Measurements from ENCODE around the gene CACNA2D1. TPM values are rescaled to one million over a fixed set of nuclear protein-coding genes. Genes with fewer than 3 reads are reported as not detected.

The CACNA2D1 gene
- total RNA-seq, 1 donor from 2014 or later, result 10.3 TPM

DNA sequence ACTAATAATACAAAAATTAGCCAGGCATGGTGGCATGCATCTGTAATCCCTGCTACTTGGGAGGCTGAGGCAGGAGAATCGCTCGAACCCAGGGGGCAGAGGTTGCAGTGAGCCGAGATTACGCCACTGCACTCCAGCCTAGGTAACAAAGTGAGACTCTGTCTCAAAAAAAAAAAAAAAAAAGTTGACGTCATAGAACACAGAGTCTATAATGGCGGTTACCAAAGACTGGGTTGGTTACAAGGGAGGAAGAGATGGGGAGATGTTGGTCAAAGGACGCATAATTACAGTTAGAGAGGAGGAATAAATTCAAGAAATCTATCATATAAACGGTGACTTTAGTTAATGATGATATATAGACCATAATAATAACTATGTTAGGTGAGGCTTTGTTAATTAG lies 364.1 kb downstream of the CACNA2D1 start:
- ATAC-seq (no peak), DNase-seq (no peak)
- Histone ChIP-seq H3K9me3 (no peaks in the 10 kb centered on the region), H3K36me3 (no peaks in the 10 kb centered on the region), H3K4me3 (no peak overlapping the region), H3K4me1 (no peaks in the 10 kb centered on the region), H3K27ac (no peak overlapping the region), H3K27me3 (no peaks in the 10 kb centered on the region)
- TF ChIP-seq, protein P1, sequence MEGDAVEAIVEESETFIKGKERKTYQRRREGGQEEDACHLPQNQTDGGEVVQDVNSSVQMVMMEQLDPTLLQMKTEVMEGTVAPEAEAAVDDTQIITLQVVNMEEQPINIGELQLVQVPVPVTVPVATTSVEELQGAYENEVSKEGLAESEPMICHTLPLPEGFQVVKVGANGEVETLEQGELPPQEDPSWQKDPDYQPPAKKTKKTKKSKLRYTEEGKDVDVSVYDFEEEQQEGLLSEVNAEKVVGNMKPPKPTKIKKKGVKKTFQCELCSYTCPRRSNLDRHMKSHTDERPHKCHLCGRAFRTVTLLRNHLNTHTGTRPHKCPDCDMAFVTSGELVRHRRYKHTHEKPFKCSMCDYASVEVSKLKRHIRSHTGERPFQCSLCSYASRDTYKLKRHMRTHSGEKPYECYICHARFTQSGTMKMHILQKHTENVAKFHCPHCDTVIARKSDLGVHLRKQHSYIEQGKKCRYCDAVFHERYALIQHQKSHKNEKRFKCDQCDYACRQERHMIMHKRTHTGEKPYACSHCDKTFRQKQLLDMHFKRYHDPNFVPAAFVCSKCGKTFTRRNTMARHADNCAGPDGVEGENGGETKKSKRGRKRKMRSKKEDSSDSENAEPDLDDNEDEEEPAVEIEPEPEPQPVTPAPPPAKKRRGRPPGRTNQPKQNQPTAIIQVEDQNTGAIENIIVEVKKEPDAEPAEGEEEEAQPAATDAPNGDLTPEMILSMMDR (IDR thresholded peaks at IDR 0.05), result no peak
- intact Hi-C loops (cut with DNase I), result no loop called here

DNA sequence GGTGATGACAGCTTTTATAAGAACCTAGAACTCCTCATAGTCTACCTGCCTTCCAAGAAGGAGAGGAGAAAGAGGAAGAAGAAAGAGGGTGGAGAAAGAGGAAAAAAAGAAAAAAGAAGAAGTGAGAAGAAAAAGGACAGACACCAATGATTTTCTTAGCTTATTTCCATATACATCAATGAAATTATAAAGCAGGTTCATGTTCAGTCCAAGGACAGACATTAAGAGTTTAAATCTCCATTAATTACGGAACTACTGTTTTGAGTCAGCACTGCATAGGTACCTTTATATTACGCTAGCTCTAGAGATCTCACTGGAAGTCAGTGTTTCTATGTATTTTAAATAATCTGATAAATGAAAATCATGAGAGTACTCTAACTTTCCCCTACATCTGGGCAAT lies 364.8 kb downstream of the CACNA2D1 start:
- H3K9me3 ChIP-seq, result no peaks in the 10 kb centered on the region
- H3K27me3 ChIP-seq, result no peaks in the 10 kb centered on the region
- H3K27ac ChIP-seq, result no peak overlapping the region
- DNase-seq (no peak), ATAC-seq (no peak)
- TF ChIP-seq, protein P1 (IDR thresholded peaks at IDR 0.05), result no peak
- H3K36me3 ChIP-seq, result no peaks in the 10 kb centered on the region
- no peak overlapping the region for H3K4me3 ChIP-seq
- H3K4me1 ChIP-seq, result no peaks in the 10 kb centered on the region
- intact Hi-C loops (cut with DNase I), result no loop called here

GRCh38 chr7:82071468-82071867 lies 372.1 kb downstream of the CACNA2D1 start:
- ATAC-seq, result no peak
- TF ChIP-seq, protein P1 (IDR thresholded peaks at IDR 0.05), result no peak

GRCh38 chr7:82067628-82068264 lies 375.8 kb downstream of the CACNA2D1 start:
- Histone ChIP-seq H3K27me3 (no peaks in the 10 kb centered on the region), H3K4me1 (no peaks in the 10 kb centered on the region), H3K36me3 (no peaks in the 10 kb centered on the region), H3K27ac (no peak overlapping the region), H3K9me3 (no peaks in the 10 kb centered on the region), H3K4me3 (no peak overlapping the region)
- intact Hi-C loops (cut with DNase I), result no loop called here
- ATAC-seq (no peak), DNase-seq (no peak)
- TF ChIP-seq, protein P1 (IDR thresholded peaks at IDR 0.05), result no peak

More at GRCh38 chr7:82071468-82071867, 372.1 kb downstream of the CACNA2D1 start:
- no peak overlapping the region for H3K4me3 ChIP-seq
- intact Hi-C loops (cut with DNase I), result no loop called here
- H3K36me3 ChIP-seq, result no peaks in the 10 kb centered on the region
- no peaks in the 10 kb centered on the region for H3K9me3 ChIP-seq
- H3K27ac ChIP-seq, result no peak overlapping the region
- no peaks in the 10 kb centered on the region for H3K27me3 ChIP-seq
- no peak for DNase-seq
- no peaks in the 10 kb centered on the region for H3K4me1 ChIP-seq

DNA sequence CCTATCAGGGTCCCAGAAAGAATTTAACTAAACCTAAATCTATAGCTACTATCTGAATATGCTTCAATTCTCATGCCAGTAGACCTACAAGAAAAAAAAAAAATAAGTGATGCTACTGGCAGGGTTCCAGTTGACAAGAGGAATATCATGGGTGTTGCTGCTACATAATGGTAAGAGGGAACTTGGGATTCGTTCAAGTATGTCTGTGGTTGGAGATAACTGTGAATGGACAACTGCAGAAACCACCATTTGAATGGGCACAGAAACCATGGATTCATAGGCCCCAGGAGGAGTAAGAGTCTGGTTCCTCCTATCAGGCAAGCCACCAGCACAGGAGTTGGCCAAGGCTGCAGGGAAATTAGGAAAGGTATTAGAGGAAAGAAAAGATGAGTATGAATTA lies 386.1 kb downstream of the CACNA2D1 start:
- ATAC-seq, result no peak
- TF ChIP-seq, protein P1 (IDR thresholded peaks at IDR 0.05), result no peak

GRCh38 chr7:82056282-82056681 lies 387.3 kb downstream of the CACNA2D1 start:
- intact Hi-C loops (cut with DNase I), result no loop called here
- Histone ChIP-seq H3K27me3 (no peaks in the 10 kb centered on the region), H3K9me3 (no peaks in the 10 kb centered on the region), H3K36me3 (no peaks in the 10 kb centered on the region), H3K4me3 (no peak overlapping the region), H3K4me1 (no peaks in the 10 kb centered on the region), H3K27ac (no peak overlapping the region)
- TF ChIP-seq, protein P1 (IDR thresholded peaks at IDR 0.05), result no peak
- DNase-seq (no peak), ATAC-seq (no peak)

More for the DNA sequence above, 386.1 kb downstream of the CACNA2D1 start:
- intact Hi-C loops (cut with DNase I), result no loop called here
- DNase-seq, result no peak
- no peaks in the 10 kb centered on the region for H3K9me3 ChIP-seq
- no peak overlapping the region for H3K27ac ChIP-seq
- H3K27me3 ChIP-seq, result no peaks in the 10 kb centered on the region
- no peaks in the 10 kb centered on the region for H3K4me1 ChIP-seq
- no peak overlapping the region for H3K4me3 ChIP-seq
- no peaks in the 10 kb centered on the region for H3K36me3 ChIP-seq

Data from upper lobe of right lung (tissue), 1 donor.